HEK293 (cell line): ENCODE data around the gene PRR16.
"Not testable (repeated sequence)": the region's sequence is repeated elsewhere in the genome, so short reads cannot be mapped to it uniquely, and the experiment has no call there.

ENCODE experiments used
- HOXC10 ChIP-seq: sonication (generic); formaldehyde crosslinking; IDR thresholded peaks from 2 replicates; pipeline ENCODE4 v1.8.1; 2023; ENCODE audit warnings: mild to moderate bottlenecking, missing genetic modification reagents
- KLF9 ChIP-seq: fragments of 450-650 bp; formaldehyde crosslinking; IDR thresholded peaks from 2 replicates; pipeline ENCODE4 v1.5.1; 2016; ENCODE audit warnings: missing biosample characterization, missing genetic modification characterization, low read depth
- ZNF114 ChIP-seq: fragments of 450-650 bp; formaldehyde crosslinking; IDR thresholded peaks from 2 replicates; pipeline ENCODE4 v1.5.0; 2017; ENCODE audit warnings: missing biosample characterization, missing genetic modification characterization
- ZNF211 ChIP-seq: fragments of 450-650 bp; formaldehyde crosslinking; IDR thresholded peaks from 2 replicates; pipeline ENCODE4 v1.5.1; 2016; ENCODE audit warnings: low read depth, missing biosample characterization, missing genetic modification characterization
- ZNF274 ChIP-seq, 2 experiments: fragments of 200-500 bp in 1 of 2; fragments of 450-650 bp in 1 of 2; sonication (Bioruptor generic) in 1 of 2; formaldehyde crosslinking in 1 of 2; IDR thresholded peaks; 2 replicates each; pipeline versions ENCODE4 v1.5.1 to v1.6.1; 2014 to 2016; ENCODE audit warnings: borderline replicate concordance in 1 of 2, inconsistent platforms in 1 of 2, low read length in 1 of 2, missing biosample characterization in 1 of 2, missing genetic modification characterization in 1 of 2
- ZNF426 ChIP-seq: fragments of 450-650 bp; formaldehyde crosslinking; IDR thresholded peaks from 2 replicates; pipeline ENCODE4 v1.5.1; 2017; ENCODE audit warnings: missing biosample characterization, missing genetic modification characterization, mild to moderate bottlenecking, inconsistent platforms, moderate library complexity
- TF ChIP-seq, protein P1 (sequence below): fragments of 450-650 bp; formaldehyde crosslinking; IDR thresholded peaks from 2 replicates; pipeline ENCODE4 v1.5.1; 2016; ENCODE audit warnings: missing biosample characterization, missing genetic modification characterization
- TF ChIP-seq, protein P2 (sequence below): fragments of 450-650 bp; formaldehyde crosslinking; IDR thresholded peaks from 2 replicates; pipeline ENCODE4 v1.5.1; 2016; ENCODE audit warnings: missing biosample characterization, missing genetic modification characterization

DNA sequence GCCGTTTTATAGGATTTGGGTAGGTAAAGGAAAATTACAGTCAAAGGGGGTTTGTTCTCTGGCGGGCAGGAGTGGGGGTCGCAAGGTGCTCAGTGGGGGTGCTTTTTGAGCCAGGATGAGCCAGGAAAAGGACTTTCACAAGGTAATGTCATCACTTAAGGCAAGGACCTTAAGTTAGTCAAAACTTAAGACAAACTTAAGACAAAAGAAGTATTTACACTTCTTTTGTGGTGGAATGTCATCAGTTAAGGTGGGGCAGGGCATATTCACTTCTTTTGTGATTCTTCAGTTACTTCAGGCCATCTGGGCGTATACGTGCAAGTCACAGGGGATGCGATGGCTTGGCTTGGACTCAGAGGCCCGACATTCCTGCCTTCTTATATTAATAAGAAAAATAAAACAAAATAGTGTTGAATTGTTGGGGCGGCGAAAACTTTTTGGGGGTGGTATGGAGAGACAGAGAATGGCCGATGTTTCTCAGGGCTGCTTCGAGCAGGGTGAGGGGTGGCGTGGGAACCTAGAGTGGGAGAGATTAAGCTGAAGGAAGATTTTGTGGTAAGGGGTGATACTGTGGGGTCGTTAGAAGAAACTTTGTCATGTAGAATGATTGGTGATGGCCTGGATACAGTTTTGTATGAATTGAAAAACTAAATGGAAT lies 233.7 kb downstream of the PRR16 start:
- TF ChIP-seq, protein P1, sequence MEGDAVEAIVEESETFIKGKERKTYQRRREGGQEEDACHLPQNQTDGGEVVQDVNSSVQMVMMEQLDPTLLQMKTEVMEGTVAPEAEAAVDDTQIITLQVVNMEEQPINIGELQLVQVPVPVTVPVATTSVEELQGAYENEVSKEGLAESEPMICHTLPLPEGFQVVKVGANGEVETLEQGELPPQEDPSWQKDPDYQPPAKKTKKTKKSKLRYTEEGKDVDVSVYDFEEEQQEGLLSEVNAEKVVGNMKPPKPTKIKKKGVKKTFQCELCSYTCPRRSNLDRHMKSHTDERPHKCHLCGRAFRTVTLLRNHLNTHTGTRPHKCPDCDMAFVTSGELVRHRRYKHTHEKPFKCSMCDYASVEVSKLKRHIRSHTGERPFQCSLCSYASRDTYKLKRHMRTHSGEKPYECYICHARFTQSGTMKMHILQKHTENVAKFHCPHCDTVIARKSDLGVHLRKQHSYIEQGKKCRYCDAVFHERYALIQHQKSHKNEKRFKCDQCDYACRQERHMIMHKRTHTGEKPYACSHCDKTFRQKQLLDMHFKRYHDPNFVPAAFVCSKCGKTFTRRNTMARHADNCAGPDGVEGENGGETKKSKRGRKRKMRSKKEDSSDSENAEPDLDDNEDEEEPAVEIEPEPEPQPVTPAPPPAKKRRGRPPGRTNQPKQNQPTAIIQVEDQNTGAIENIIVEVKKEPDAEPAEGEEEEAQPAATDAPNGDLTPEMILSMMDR (tag by site-specific recombination) = not testable (repeated sequence)
- TF ChIP-seq ZNF426 (tag by site-specific recombination); ZNF211 (tag by site-specific recombination); KLF9 (tag by site-specific recombination); ZNF274 (IDR thresholded peaks at IDR 0.05; ENCODE audit: low read length); ZNF274 (tag by site-specific recombination; IDR thresholded peaks at IDR 0.05; ENCODE audit: borderline replicate concordance); HOXC10 (CRISPR knock-in tag); ZNF114 (tag by site-specific recombination): not testable (repeated sequence)
- TF ChIP-seq, protein P2, sequence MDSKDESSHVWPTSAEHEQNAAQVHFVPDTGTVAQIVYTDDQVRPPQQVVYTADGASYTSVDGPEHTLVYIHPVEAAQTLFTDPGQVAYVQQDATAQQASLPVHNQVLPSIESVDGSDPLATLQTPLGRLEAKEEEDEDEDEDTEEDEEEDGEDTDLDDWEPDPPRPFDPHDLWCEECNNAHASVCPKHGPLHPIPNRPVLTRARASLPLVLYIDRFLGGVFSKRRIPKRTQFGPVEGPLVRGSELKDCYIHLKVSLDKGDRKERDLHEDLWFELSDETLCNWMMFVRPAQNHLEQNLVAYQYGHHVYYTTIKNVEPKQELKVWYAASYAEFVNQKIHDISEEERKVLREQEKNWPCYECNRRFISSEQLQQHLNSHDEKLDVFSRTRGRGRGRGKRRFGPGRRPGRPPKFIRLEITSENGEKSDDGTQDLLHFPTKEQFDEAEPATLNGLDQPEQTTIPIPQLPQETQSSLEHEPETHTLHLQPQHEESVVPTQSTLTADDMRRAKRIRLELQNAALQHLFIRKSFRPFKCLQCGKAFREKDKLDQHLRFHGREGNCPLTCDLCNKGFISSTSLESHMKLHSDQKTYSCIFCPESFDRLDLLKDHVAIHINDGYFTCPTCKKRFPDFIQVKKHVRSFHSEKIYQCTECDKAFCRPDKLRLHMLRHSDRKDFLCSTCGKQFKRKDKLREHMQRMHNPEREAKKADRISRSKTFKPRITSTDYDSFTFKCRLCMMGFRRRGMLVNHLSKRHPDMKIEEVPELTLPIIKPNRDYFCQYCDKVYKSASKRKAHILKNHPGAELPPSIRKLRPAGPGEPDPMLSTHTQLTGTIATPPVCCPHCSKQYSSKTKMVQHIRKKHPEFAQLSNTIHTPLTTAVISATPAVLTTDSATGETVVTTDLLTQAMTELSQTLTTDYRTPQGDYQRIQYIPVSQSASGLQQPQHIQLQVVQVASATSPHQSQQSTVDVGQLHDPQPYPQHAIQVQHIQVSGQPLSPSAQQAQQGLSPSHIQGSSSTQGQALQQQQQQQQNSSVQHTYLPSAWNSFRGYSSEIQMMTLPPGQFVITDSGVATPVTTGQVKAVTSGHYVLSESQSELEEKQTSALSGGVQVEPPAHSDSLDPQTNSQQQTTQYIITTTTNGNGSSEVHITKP (tag by site-specific recombination) = not testable (repeated sequence)
